K562 (cell line): ENCODE results near the gene MGRN1. TPM values are rescaled to one million over a fixed set of nuclear protein-coding genes. Genes with fewer than 3 reads are reported as not detected.

Experiments used
- BCL6 ChIP-seq: fragments of 250-450 bp; sonication (Bioruptor Pico); IDR thresholded peaks from 2 replicates; pipeline ENCODE4 v1.4.0; 2020
- ELF2 ChIP-seq: fragments of 250-450 bp; sonication (Bioruptor Pico); IDR thresholded peaks from 2 replicates; pipeline ENCODE4 v1.5.0; 2021; ENCODE audit warnings: mild to moderate bottlenecking
- HNRNPUL1 ChIP-seq: fragments of 200-400 bp; formaldehyde crosslinking; IDR thresholded peaks from 2 replicates; pipeline ENCODE4 v1.6.1; 2017; ENCODE audit warnings: low read length
- KDM2B ChIP-seq: fragments of 250-450 bp; sonication (Bioruptor Pico); IDR thresholded peaks from 2 replicates; pipeline ENCODE4 v1.8.0; 2021; ENCODE audit warnings: mild to moderate bottlenecking, moderate library complexity
- KDM5B ChIP-seq: fragments of 200-600 bp; sonication (generic); IDR thresholded peaks from 2 replicates; pipeline ENCODE4 v1.6.1; 2012; ENCODE audit warnings: low read depth, mild to moderate bottlenecking, moderate library complexity, low read length, control low read depth, inconsistent platforms; ENCODE audit not compliant: insufficient replicate concordance
- NKRF ChIP-seq: fragments of 450-650 bp; IDR thresholded peaks from 2 replicates; pipeline ENCODE4 v1.6.1; 2016; ENCODE audit warnings: borderline replicate concordance
- NR2C1 ChIP-seq, 2 experiments: fragments of 450-650 bp; IDR thresholded peaks; 2 replicates each; pipeline ENCODE4 v1.6.1; 2017; ENCODE audit warnings: mild to moderate bottlenecking in 2 of 2, antibody characterized with exemption in 1 of 2, inconsistent platforms in 1 of 2, missing compliant biosample characterization in 1 of 2, missing genetic modification characterization in 1 of 2
- XRCC3 ChIP-seq: fragments of 450-650 bp; IDR thresholded peaks from 2 replicates; pipeline ENCODE4 v1.6.1; 2017; ENCODE audit warnings: mild to moderate bottlenecking, moderate library complexity
- ZBTB2 ChIP-seq: fragments of 450-650 bp; IDR thresholded peaks from 2 replicates; pipeline ENCODE4 v1.6.1; 2016; ENCODE audit warnings: antibody characterized with exemption
- ZNF592 ChIP-seq: fragments of 450-650 bp; IDR thresholded peaks from 2 replicates; pipeline ENCODE4 v1.6.1; 2017; ENCODE audit warnings: antibody characterized with exemption, mild to moderate bottlenecking
- polyA plus RNA-seq, 8 experiments: library from polyadenylated mRNA; depleted of rRNA in 4 of 8; stranded (reverse) in 5 of 8; unstranded in 3 of 8; fragments of >200 nt; fragmentation: Nextera tagmentation in 2 of 8; fragmentation: Illumina TruSeq in 1 of 8; extraction: Ambion mirVana in 2 of 8; extraction: Trizol in 1 of 8; gene quantifications; 2 replicates each; pipeline versions ENCODE4 v1.2.1 to v1.2.3, GENCODE V29; 2011 to 2014; ENCODE audit warnings: inconsistent platforms in 1 of 8, missing spikeins in 1 of 8
- total RNA-seq, 7 experiments: library from RNA; depleted of rRNA in 6 of 7; stranded (reverse); fragments of >200 nt in 6 of 7; fragmentation: Illumina TruSeq in 2 of 7; extraction: Trizol in 2 of 7; gene quantifications; 2 replicates each; pipeline versions ENCODE4 v1.2.1 to v1.2.3, GENCODE V29; 2011 to 2021; ENCODE audit warnings: low replicate concordance in 1 of 7
- TF ChIP-seq, protein P1 (sequence below): fragments of 450-650 bp; IDR thresholded peaks from 2 replicates; pipeline ENCODE4 v1.6.1; 2016; ENCODE audit warnings: mild to moderate bottlenecking

Gene MGRN1
- total and polyA plus RNA-seq, 9 of the 15 experiments (the other 6 are each of a cell fraction or from before 2014, with no cell fraction given): 0.15 to 37.9 (median 6.0) TPM

DNA sequence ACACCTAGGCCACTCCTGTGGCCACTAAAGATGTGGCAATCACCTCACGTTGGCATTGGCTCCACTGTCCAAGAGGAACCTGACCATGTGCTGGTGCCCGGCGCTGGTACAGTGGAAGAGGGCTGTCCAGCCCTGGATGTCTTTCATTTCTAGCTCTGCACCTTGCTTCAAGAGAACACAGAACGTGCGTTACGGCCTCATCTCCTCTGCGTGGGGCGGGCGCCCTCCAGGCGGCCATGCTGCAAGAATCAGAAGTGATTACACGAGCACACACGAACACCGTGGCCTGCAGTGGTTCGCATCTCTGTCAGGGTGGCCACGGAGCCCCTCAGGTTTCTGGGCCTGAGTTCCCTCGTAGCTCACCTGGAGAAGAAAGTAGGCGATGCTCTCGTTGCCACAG is 102.0 kb downstream of the MGRN1 start (continued):
- no peak for TF ChIP-seq ZNF592
- TF ChIP-seq, protein P1, sequence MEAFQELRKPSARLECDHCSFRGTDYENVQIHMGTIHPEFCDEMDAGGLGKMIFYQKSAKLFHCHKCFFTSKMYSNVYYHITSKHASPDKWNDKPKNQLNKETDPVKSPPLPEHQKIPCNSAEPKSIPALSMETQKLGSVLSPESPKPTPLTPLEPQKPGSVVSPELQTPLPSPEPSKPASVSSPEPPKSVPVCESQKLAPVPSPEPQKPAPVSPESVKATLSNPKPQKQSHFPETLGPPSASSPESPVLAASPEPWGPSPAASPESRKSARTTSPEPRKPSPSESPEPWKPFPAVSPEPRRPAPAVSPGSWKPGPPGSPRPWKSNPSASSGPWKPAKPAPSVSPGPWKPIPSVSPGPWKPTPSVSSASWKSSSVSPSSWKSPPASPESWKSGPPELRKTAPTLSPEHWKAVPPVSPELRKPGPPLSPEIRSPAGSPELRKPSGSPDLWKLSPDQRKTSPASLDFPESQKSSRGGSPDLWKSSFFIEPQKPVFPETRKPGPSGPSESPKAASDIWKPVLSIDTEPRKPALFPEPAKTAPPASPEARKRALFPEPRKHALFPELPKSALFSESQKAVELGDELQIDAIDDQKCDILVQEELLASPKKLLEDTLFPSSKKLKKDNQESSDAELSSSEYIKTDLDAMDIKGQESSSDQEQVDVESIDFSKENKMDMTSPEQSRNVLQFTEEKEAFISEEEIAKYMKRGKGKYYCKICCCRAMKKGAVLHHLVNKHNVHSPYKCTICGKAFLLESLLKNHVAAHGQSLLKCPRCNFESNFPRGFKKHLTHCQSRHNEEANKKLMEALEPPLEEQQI: no peak
- no peak for TF ChIP-seq ZBTB2
- TF ChIP-seq NKRF: no peak
- TF ChIP-seq BCL6 (CRISPR knock-in tag): no peak
- no peak for TF ChIP-seq NR2C1 (IDR thresholded peaks at IDR 0.05)
- no peak for TF ChIP-seq NR2C1 (tag; IDR thresholded peaks at IDR 0.05)
- TF ChIP-seq ELF2 (CRISPR knock-in tag): no peak
- no peak for TF ChIP-seq XRCC3
- TF ChIP-seq KDM2B (CRISPR knock-in tag): no peak
- TF ChIP-seq KDM5B: no peak
- no peak for TF ChIP-seq HNRNPUL1
